Stomach (tissue), 4 donors: ENCODE results near the gene NEU4.

Source experiments
- POLR2A ChIP-seq, 4 donors: fragments of 450-650 bp; IDR thresholded peaks; one replicate each; pipeline ENCODE4 v1.6.1; 2016; ENCODE audit warnings: antibody characterized with exemption in 4 of 4, control low read depth in 2 of 4, mild to moderate bottlenecking in 1 of 4, moderate library complexity in 1 of 4
- POLR2AphosphoS5 ChIP-seq, 3 donors: sonication (generic); formaldehyde crosslinking; IDR thresholded peaks; one replicate each; pipeline ENCODE4 v1.6.1; 2016; ENCODE audit warnings: antibody characterized with exemption in 3 of 3
- TF ChIP-seq, protein P1 (sequence below), 7 experiments: fragments of 450-650 bp in 4 of 7; fragments of 200-600 bp in 3 of 7; sonication (generic) in 3 of 7; IDR thresholded peaks; one replicate each; pipeline ENCODE4 v1.5.1; 2016 to 2019; ENCODE audit warnings: antibody characterized with exemption in 7 of 7, control low read depth in 2 of 7, mild to moderate bottlenecking in 1 of 7

- TF ChIP-seq, protein P1, sequence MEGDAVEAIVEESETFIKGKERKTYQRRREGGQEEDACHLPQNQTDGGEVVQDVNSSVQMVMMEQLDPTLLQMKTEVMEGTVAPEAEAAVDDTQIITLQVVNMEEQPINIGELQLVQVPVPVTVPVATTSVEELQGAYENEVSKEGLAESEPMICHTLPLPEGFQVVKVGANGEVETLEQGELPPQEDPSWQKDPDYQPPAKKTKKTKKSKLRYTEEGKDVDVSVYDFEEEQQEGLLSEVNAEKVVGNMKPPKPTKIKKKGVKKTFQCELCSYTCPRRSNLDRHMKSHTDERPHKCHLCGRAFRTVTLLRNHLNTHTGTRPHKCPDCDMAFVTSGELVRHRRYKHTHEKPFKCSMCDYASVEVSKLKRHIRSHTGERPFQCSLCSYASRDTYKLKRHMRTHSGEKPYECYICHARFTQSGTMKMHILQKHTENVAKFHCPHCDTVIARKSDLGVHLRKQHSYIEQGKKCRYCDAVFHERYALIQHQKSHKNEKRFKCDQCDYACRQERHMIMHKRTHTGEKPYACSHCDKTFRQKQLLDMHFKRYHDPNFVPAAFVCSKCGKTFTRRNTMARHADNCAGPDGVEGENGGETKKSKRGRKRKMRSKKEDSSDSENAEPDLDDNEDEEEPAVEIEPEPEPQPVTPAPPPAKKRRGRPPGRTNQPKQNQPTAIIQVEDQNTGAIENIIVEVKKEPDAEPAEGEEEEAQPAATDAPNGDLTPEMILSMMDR (IDR thresholded peaks at IDR 0.05) = no peak
- no peak for TF ChIP-seq POLR2A (IDR thresholded peaks at IDR 0.05)
- no peak for TF ChIP-seq POLR2AphosphoS5 (IDR thresholded peaks at IDR 0.05)
Measured at GRCh38 chr2:241777170-241777685, 31.8 kb upstream of the NEU4 start.
